Measurements from ENCODE around the gene ZNF292. TPM values are rescaled to one million over a fixed set of nuclear protein-coding genes. Genes with fewer than 3 reads are reported as not detected.
"Not testable (repeated sequence)": the region's sequence is repeated elsewhere in the genome, so short reads cannot be mapped to it uniquely, and the experiment has no call there.

Gene ZNF292
- polyA plus RNA-seq, 1 donor, result 23.9 TPM

- DNase-seq, result peak; percentile 44 to 77
- Histone ChIP-seq H3K4me3 (ENCODE audit: low read length) (peak overlapping the region; percentile 88), H3K27me3 (ENCODE audit: control insufficient read depth, insufficient read depth, low read length) (no peaks in the 10 kb centered on the region), H3K9me3 (ENCODE audit: control insufficient read depth, low read depth, low read length) (peaks cover 4% of the 10 kb centered on the region), H3K36me3 (ENCODE audit: control insufficient read depth, insufficient read depth, low read length) (no peaks in the 10 kb centered on the region), H3K27ac (ENCODE audit: low read length) (peak overlapping the region; percentile 98), H3K4me1 (ENCODE audit: control insufficient read depth, insufficient read depth, low read length) (peaks cover 16% of the 10 kb centered on the region)
- WGBS (ENCODE audit: insufficient coverage, low lambda C conversion rate), result no CpG with 5 or more reads among the region's 43 CpGs
Observed at GRCh38 chr6:87155842-87156815, 764 bp downstream of the ZNF292 start.

GRCh38 chr6:87157596-87157995 lies 2.2 kb downstream of the ZNF292 start:
- H3K27me3 ChIP-seq (ENCODE audit: control insufficient read depth, insufficient read depth, low read length); H3K4me3 ChIP-seq (ENCODE audit: low read length); DNase-seq; H3K36me3 ChIP-seq (ENCODE audit: control insufficient read depth, insufficient read depth, low read length); H3K9me3 ChIP-seq (ENCODE audit: control insufficient read depth, low read depth, low read length); H3K27ac ChIP-seq (ENCODE audit: low read length); H3K4me1 ChIP-seq (ENCODE audit: control insufficient read depth, insufficient read depth, low read length): not testable (repeated sequence)
- no CpG with 5 or more reads among the region's 10 CpGs for WGBS (ENCODE audit: insufficient coverage, low lambda C conversion rate)

GRCh38 chr6:87161299-87161698 lies 5.9 kb downstream of the ZNF292 start:
- Histone ChIP-seq H3K4me3 (ENCODE audit: low read length) (no peak overlapping the region), H3K27me3 (ENCODE audit: control insufficient read depth, insufficient read depth, low read length) (no peaks in the 10 kb centered on the region), H3K9me3 (ENCODE audit: control insufficient read depth, low read depth, low read length) (no peaks in the 10 kb centered on the region), H3K36me3 (ENCODE audit: control insufficient read depth, insufficient read depth, low read length) (no peaks in the 10 kb centered on the region), H3K4me1 (ENCODE audit: control insufficient read depth, insufficient read depth, low read length) (peaks cover 4% of the 10 kb centered on the region), H3K27ac (ENCODE audit: low read length) (no peak overlapping the region)
- no peak for DNase-seq
- WGBS (ENCODE audit: insufficient coverage, low lambda C conversion rate), result 69% methylated on average over 2 of the region's 4 CpGs

DNA sequence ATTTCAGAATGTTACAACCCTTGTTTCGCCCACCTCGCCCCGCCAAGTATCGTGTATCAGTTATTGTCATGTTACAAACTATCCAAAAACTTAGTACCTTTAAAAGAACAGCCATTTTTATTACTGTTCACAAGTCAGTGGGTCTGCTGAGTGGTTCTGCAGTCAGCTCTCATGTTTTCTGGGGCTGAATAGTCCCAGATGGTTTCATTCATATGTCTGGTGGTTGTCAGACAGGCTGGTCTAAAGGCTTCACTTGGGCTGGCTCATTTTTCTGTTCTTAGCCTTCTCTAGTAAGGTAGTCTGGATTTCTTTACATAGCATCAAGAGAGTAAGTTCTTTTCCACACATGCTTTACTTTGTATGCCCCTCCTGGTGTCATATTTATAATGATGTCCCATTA lies 8.6 kb downstream of the ZNF292 start:
- Histone ChIP-seq H3K4me3 (ENCODE audit: low read length) (no peak overlapping the region), H3K27ac (ENCODE audit: low read length) (no peak overlapping the region), H3K36me3 (ENCODE audit: control insufficient read depth, insufficient read depth, low read length) (no peaks in the 10 kb centered on the region), H3K27me3 (ENCODE audit: control insufficient read depth, insufficient read depth, low read length) (no peaks in the 10 kb centered on the region), H3K4me1 (ENCODE audit: control insufficient read depth, insufficient read depth, low read length) (no peaks in the 10 kb centered on the region), H3K9me3 (ENCODE audit: control insufficient read depth, low read depth, low read length) (no peaks in the 10 kb centered on the region)
- DNase-seq, result no peak
- no CpG with 5 or more reads among the region's 4 CpGs for WGBS (ENCODE audit: insufficient coverage, low lambda C conversion rate)

DNA sequence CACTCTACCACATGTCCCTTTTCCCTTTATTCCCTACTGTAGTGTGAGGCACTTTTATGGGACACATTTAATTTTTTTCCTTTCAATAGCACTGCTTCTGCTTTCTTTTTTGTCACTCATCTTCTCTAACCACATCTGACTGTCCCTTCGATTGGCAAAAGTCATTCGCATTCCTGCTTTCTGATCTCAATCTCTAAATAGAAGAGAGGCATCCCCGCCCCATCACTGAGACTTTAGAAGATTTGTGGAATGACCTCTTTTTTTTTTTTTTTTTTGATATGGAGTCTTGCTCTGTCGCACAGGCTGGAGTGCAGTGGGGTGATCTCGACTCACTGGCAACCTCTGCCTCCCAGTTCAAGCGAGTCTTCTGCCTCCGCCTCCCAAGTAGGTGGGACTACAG lies 9.1 kb downstream of the ZNF292 start:
- no peak for DNase-seq
- no peaks in the 10 kb centered on the region for H3K9me3 ChIP-seq (ENCODE audit: control insufficient read depth, low read depth, low read length)
- WGBS (ENCODE audit: insufficient coverage, low lambda C conversion rate), result 100% methylated on average over 2 of the region's 7 CpGs
- H3K27ac ChIP-seq (ENCODE audit: low read length), result no peak overlapping the region
- no peak overlapping the region for H3K4me3 ChIP-seq (ENCODE audit: low read length)
- H3K36me3 ChIP-seq (ENCODE audit: control insufficient read depth, insufficient read depth, low read length), result peaks cover under 1% of the 10 kb centered on the region
- H3K27me3 ChIP-seq (ENCODE audit: control insufficient read depth, insufficient read depth, low read length), result no peaks in the 10 kb centered on the region
- no peaks in the 10 kb centered on the region for H3K4me1 ChIP-seq (ENCODE audit: control insufficient read depth, insufficient read depth, low read length)

GRCh38 chr6:87165185-87165584 lies 9.8 kb downstream of the ZNF292 start:
- Histone ChIP-seq H3K27me3 (ENCODE audit: control insufficient read depth, insufficient read depth, low read length) (no peaks in the 10 kb centered on the region), H3K36me3 (ENCODE audit: control insufficient read depth, insufficient read depth, low read length) (peaks cover 3% of the 10 kb centered on the region), H3K4me1 (ENCODE audit: control insufficient read depth, insufficient read depth, low read length) (no peaks in the 10 kb centered on the region), H3K27ac (ENCODE audit: low read length) (no peak overlapping the region), H3K9me3 (ENCODE audit: control insufficient read depth, low read depth, low read length) (no peaks in the 10 kb centered on the region), H3K4me3 (ENCODE audit: low read length) (no peak overlapping the region)
- DNase-seq, result no peak
- 50% methylated on average over 2 of the region's 2 CpGs for WGBS (ENCODE audit: insufficient coverage, low lambda C conversion rate)

DNA sequence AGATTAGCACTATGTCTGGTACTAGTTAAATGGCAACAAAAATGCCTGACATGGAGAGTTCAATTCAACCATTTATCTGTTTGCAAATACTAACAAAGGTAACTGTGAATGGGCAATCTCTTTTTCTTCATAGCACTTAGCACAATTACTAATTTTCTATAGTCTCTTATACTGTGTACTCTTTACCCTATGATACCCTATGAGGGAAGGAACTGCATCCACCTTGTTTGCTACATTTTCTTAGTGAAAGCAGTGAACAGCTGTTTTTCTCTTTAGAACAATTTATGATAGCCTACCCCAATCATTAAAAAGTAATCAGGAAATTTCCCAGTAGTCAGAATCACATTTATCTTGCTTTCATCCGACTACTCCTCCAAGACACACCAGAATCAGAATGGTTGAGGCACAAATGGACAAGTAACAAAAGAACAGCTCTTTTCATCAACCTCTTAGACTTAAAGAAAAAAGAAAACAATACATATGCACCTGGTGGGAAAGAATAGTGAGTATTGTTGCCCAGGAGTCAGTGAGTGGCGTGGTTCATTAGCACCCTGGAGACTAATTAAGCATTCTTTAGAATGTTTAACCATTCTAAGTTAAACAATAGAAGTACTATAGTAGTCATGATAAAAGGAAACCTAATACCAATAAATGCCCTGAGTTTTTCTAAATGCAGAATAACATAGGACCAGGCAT lies 16.7 kb downstream of the ZNF292 start:
- DNase-seq, result no peak
- Histone ChIP-seq H3K27me3 (ENCODE audit: control insufficient read depth, insufficient read depth, low read length) (no peaks in the 10 kb centered on the region), H3K4me1 (ENCODE audit: control insufficient read depth, insufficient read depth, low read length) (no peaks in the 10 kb centered on the region), H3K27ac (ENCODE audit: low read length) (no peak overlapping the region), H3K4me3 (ENCODE audit: low read length) (no peak overlapping the region), H3K36me3 (ENCODE audit: control insufficient read depth, insufficient read depth, low read length) (peaks cover 6% of the 10 kb centered on the region), H3K9me3 (ENCODE audit: control insufficient read depth, low read depth, low read length) (no peaks in the 10 kb centered on the region)
- WGBS (ENCODE audit: insufficient coverage, low lambda C conversion rate), result 100% methylated on average over 1 of the region's 2 CpGs

- Histone ChIP-seq H3K4me3 (ENCODE audit: low read length) (no peak overlapping the region), H3K9me3 (ENCODE audit: control insufficient read depth, low read depth, low read length) (no peaks in the 10 kb centered on the region), H3K27me3 (ENCODE audit: control insufficient read depth, insufficient read depth, low read length) (no peaks in the 10 kb centered on the region), H3K4me1 (ENCODE audit: control insufficient read depth, insufficient read depth, low read length) (no peaks in the 10 kb centered on the region), H3K36me3 (ENCODE audit: control insufficient read depth, insufficient read depth, low read length) (peaks cover 6% of the 10 kb centered on the region), H3K27ac (ENCODE audit: low read length) (no peak overlapping the region)
- no peak for DNase-seq
- no CpG with 5 or more reads among the region's 3 CpGs for WGBS (ENCODE audit: insufficient coverage, low lambda C conversion rate)
Observed at GRCh38 chr6:87174078-87174579, 18.8 kb downstream of the ZNF292 start.

DNA sequence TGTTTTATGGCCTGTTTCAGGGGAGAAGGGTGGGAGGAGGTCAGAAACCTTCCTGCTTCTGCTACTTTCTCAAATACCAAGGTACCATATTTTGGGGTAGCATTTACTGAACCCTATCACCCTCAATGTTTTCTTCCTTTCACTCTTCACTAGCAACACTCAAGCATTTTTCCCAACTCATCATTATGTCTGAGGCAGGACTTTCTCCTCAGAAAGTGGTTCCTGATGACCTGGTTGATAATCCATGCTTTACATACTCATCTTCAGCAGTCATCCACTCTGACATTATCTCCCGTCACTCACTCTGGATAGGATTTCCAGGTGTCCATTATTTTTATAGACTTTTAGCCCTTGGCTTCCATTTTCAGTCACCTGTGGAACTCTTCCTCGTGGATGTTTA lies 21.1 kb downstream of the ZNF292 start:
- no CpG with 5 or more reads among the region's 2 CpGs for WGBS (ENCODE audit: insufficient coverage, low lambda C conversion rate)
- DNase-seq, result no peak
- H3K27me3 ChIP-seq (ENCODE audit: control insufficient read depth, insufficient read depth, low read length), result no peaks in the 10 kb centered on the region
- H3K4me3 ChIP-seq (ENCODE audit: low read length), result no peak overlapping the region
- H3K9me3 ChIP-seq (ENCODE audit: control insufficient read depth, low read depth, low read length), result no peaks in the 10 kb centered on the region
- H3K4me1 ChIP-seq (ENCODE audit: control insufficient read depth, insufficient read depth, low read length), result no peaks in the 10 kb centered on the region
- H3K36me3 ChIP-seq (ENCODE audit: control insufficient read depth, insufficient read depth, low read length), result peaks cover 17% of the 10 kb centered on the region
- H3K27ac ChIP-seq (ENCODE audit: low read length), result no peak overlapping the region

DNA sequence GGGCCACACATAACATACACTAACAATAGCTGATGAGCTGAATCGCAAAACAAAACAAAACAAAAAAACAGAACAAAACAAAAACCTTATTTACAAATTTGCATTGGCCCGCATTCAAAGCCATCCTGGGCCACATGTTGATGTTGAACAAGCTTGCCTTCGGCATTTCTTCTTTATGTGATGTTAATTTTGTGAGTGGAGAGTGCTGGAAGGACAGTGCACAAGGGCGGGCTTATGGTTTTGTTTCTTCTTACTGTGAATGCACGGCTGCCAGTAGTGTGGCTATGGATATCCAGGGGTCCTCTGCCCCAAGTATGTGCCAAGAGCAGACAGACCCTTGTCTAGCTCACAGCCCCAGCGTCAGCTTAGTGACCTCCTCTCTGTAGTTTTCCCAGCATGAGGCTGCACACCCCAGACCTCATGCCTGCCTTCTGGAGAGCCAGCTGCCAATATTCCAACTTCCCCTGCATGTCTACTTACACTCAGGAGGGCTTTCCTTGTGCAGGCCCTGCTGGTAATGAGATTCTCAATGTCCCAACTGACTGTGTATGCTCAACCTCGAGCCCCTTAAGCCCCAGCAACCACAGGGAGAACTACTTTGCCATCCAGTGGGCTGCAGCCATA lies 24.9 kb downstream of the ZNF292 start:
- no peaks in the 10 kb centered on the region for H3K9me3 ChIP-seq (ENCODE audit: control insufficient read depth, low read depth, low read length)
- H3K36me3 ChIP-seq (ENCODE audit: control insufficient read depth, insufficient read depth, low read length), result peaks cover 19% of the 10 kb centered on the region
- H3K27ac ChIP-seq (ENCODE audit: low read length), result no peak overlapping the region
- DNase-seq, result no peak
- H3K4me3 ChIP-seq (ENCODE audit: low read length), result no peak overlapping the region
- no peaks in the 10 kb centered on the region for H3K27me3 ChIP-seq (ENCODE audit: control insufficient read depth, insufficient read depth, low read length)
- no CpG with 5 or more reads among the region's 7 CpGs for WGBS (ENCODE audit: insufficient coverage, low lambda C conversion rate)
- H3K4me1 ChIP-seq (ENCODE audit: control insufficient read depth, insufficient read depth, low read length), result no peaks in the 10 kb centered on the region

Measured in large intestine (tissue), 3 donors.